Upper lobe of right lung (tissue), 1 donor: Measurements from ENCODE around the gene IGSF23. TPM values are rescaled to one million over a fixed set of nuclear protein-coding genes. Genes with fewer than 3 reads are reported as not detected.

Experiments used
- ATAC-seq: fragments of 200-7000 bp; cut with Tn5 transposase; one replicate; pipeline ENCODE4 v1.9.1; 2020; ENCODE audit warnings: mild to moderate bottlenecking, moderate library complexity
- DNase-seq: peaks from one replicate; pipeline ENCODE4 v3.0.0-alpha.2; 2020
- H3K27ac ChIP-seq: fragments of 200-600 bp; one replicate; pipeline ENCODE4 v1.8.0; 2022
- H3K27me3 ChIP-seq: fragments of 200-600 bp; one replicate; pipeline ENCODE4 v1.8.0; 2022; ENCODE audit warnings: mild to moderate bottlenecking
- H3K36me3 ChIP-seq: fragments of 200-600 bp; one replicate; pipeline ENCODE4 v1.8.0; 2022
- H3K4me1 ChIP-seq: fragments of 200-600 bp; one replicate; pipeline ENCODE4 v1.8.0; 2022
- H3K4me3 ChIP-seq: fragments of 200-600 bp; one replicate; pipeline ENCODE4 v1.8.0; 2022; ENCODE audit warnings: mild to moderate bottlenecking
- H3K9me3 ChIP-seq: fragments of 200-600 bp; one replicate; pipeline ENCODE4 v1.8.0; 2022
- CTCF ChIP-seq: fragments of 200-600 bp; IDR thresholded peaks from one replicate; pipeline ENCODE4 v1.8.0; 2022; ENCODE audit warnings: antibody characterized with exemption
- intact Hi-C: fragments of 100-400 bp; cut with DNase I; formaldehyde crosslinking; loops from one replicate; pipeline ENCODE4 v1.11.0; 2022
- total RNA-seq: library from RNA; stranded (reverse); fragmentation: NEBNext Ultra II Directional; extraction: Animal tissue kit (Norgen Biotek cat#: 25700); gene quantifications from one replicate; pipeline ENCODE4 v1.2.1, GENCODE V29; 2021
- donor health status: DM: no; HTN: yes; CAD: no; lungs with severe emphysema.

IGSF23 gene
- total RNA-seq, 1 donor from 2014 or later = not detected

- Histone ChIP-seq H3K27ac (no peak overlapping the region), H3K4me1 (peaks cover 13% of the 10 kb centered on the region), H3K27me3 (no peaks in the 10 kb centered on the region), H3K9me3 (no peaks in the 10 kb centered on the region), H3K4me3 (no peak overlapping the region), H3K36me3 (peaks cover 16% of the 10 kb centered on the region)
- no peak for TF ChIP-seq CTCF
- DNase-seq = no peak
- ATAC-seq = no peak
- intact Hi-C loops = no loop called here
Observed at GRCh38 chr19:44646049-44646416, 32.7 kb downstream of the IGSF23 start.

DNA sequence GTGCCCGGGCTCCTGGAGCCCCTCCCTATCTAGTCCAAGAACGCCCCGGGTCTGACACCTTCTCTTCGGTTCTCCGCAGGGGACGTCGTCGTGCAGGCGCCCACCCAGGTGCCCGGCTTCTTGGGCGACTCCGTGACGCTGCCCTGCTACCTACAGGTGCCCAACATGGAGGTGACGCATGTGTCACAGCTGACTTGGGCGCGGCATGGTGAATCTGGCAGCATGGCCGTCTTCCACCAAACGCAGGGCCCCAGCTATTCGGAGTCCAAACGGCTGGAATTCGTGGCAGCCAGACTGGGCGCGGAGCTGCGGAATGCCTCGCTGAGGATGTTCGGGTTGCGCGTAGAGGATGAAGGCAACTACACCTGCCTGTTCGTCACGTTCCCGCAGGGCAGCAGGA, 33.8 kb downstream of the IGSF23 start:
- intact Hi-C loops = no loop called here
- H3K27ac ChIP-seq = no peak overlapping the region
- peaks cover 27% of the 10 kb centered on the region for H3K36me3 ChIP-seq
- TF ChIP-seq CTCF = no peak
- no peaks in the 10 kb centered on the region for H3K27me3 ChIP-seq
- ATAC-seq (no peak), DNase-seq (no peak)
- H3K9me3 ChIP-seq = no peaks in the 10 kb centered on the region
- H3K4me3 ChIP-seq = no peak overlapping the region
- peaks cover 13% of the 10 kb centered on the region for H3K4me1 ChIP-seq

DNA sequence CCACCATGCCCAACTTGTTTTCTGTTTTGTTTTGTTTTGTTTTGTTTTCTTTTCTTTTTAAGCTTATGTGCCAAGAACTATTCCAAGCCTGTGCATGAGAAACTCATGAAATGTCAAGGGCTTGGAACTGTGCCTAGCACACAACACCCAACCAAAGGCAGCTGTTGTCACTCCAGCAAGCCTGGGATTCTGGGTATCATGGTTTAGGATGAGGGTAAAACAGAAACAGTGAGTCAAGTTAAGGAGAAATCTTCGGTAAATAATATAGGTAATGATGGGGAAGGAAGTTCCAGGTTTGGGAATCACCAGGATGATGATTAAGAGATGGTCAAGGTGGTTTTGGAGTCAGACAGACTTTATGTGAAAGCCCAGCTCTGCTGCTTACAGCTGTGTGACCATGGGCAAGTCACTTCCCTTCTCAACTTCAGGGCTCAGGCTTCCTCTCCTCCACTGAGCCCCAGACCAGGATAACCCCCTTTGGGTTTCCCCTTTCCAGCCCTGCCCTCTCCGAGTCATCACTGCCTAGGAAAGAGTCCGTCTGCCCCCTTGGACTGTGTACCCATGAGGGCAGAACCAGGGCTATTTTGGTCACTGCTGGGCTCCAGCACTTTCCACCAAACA, 35.4 kb downstream of the IGSF23 start:
- ATAC-seq = peak; percentile 3
- H3K36me3 ChIP-seq = peaks cover 38% of the 10 kb centered on the region
- no peak for TF ChIP-seq CTCF
- peaks cover 13% of the 10 kb centered on the region for H3K4me1 ChIP-seq
- H3K27ac ChIP-seq = no peak overlapping the region
- no peak overlapping the region for H3K4me3 ChIP-seq
- intact Hi-C loops = no loop called here
- H3K27me3 ChIP-seq = no peaks in the 10 kb centered on the region
- DNase-seq = no peak
- no peaks in the 10 kb centered on the region for H3K9me3 ChIP-seq

GRCh38 chr19:44649578-44650145, 36.3 kb downstream of the IGSF23 start:
- Histone ChIP-seq H3K4me3 (no peak overlapping the region), H3K9me3 (no peaks in the 10 kb centered on the region), H3K4me1 (peaks cover 13% of the 10 kb centered on the region), H3K36me3 (peaks cover 41% of the 10 kb centered on the region), H3K27me3 (no peaks in the 10 kb centered on the region), H3K27ac (no peak overlapping the region)
- DNase-seq = no peak
- intact Hi-C loops = no loop called here
- no peak for ATAC-seq
- TF ChIP-seq CTCF = no peak

DNA sequence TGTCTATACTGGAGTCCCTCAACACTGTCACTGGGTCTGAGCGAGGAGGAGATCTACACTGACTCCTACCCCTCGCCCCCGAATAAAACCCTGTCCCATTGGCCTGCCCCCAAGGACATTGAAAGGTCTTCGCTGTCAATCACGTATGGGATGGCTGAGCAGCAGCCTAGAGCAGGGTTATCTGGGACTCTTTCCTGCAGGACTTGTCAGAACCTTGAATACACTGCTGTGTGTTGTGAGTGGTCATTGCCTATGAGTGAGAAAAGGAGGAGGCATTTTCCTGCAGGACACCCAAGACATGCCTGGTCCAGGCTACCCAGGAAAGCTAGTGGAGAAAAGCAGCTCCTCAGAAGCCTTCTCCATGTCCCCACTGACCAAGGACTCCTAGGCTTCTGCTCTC, 40.0 kb downstream of the IGSF23 start:
- Histone ChIP-seq H3K9me3 (no peaks in the 10 kb centered on the region), H3K36me3 (peaks cover 70% of the 10 kb centered on the region), H3K27me3 (no peaks in the 10 kb centered on the region), H3K4me1 (peaks cover 8% of the 10 kb centered on the region), H3K27ac (no peak overlapping the region), H3K4me3 (no peak overlapping the region)
- intact Hi-C loops = no loop called here
- ATAC-seq = no peak
- no peak for DNase-seq
- no peak for TF ChIP-seq CTCF
